OCI-LY7 (cell line): ENCODE results near the gene PPM1F. TPM values are rescaled to one million over a fixed set of nuclear protein-coding genes. Genes with fewer than 3 reads are reported as not detected.

ENCODE experiments used
- BruUV-seq: library from RNA; stranded (reverse); fragments of 400-500 nt; replicated peaks from 2 replicates; lab custom pipeline; 2021; lab: Mats Ljungman, UMichigan
- CTCF ChIA-PET: fragments of 300-600 bp; sonication (Branson Sonifier 250); formaldehyde crosslinking; loops from one replicate; lab custom pipeline; 2022; ENCODE audit warnings: antibody characterized with exemption; ENCODE audit not compliant: unreplicated experiment; lab: Charles Lee
- POLR2A ChIA-PET: fragments of 300-600 bp; sonication (Branson Sonifier 250); formaldehyde crosslinking; loops from one replicate; lab custom pipeline; 2022; ENCODE audit warnings: antibody characterized with exemption; lab: Charles Lee
- DNase-seq: peaks from one replicate; pipeline ENCODE4 v3.0.0-alpha.2; 2015; ENCODE audit warnings: low spot score
- H2AFZ ChIP-seq: fragments of 200-600 bp; sonication (generic), shearing (Covaris generic); 2 replicates; pipeline ENCODE4 v1.6.1; 2014; ENCODE audit warnings: mild to moderate bottlenecking, antibody characterized with exemption, low read length, moderate library complexity
- H3K27ac ChIP-seq: fragments of 200-600 bp; sonication (generic); 2 replicates; pipeline ENCODE4 v1.5.1; 2014; ENCODE audit warnings: mixed run types, low read depth, mild to moderate bottlenecking, moderate library complexity, low read length, inconsistent platforms; ENCODE audit not compliant: poor library complexity, severe bottlenecking
- H3K36me3 ChIP-seq: fragments of 200-600 bp; sonication (generic); 2 replicates; pipeline ENCODE4 v1.6.1; 2014; ENCODE audit warnings: mild to moderate bottlenecking, antibody characterized with exemption, low read length, moderate library complexity, mixed read lengths; ENCODE audit not compliant: insufficient read depth
- H3K4me1 ChIP-seq: fragments of 200-600 bp; sonication (generic); 2 replicates; pipeline ENCODE4 v1.5.1; 2014; ENCODE audit warnings: mild to moderate bottlenecking, low read length; ENCODE audit not compliant: insufficient read depth, poor library complexity, severe bottlenecking
- H3K4me2 ChIP-seq: fragments of 200-600 bp; sonication (generic); 2 replicates; pipeline ENCODE4 v1.6.1; 2014; ENCODE audit warnings: mild to moderate bottlenecking, low read length
- H3K4me3 ChIP-seq: fragments of 200-600 bp; sonication (generic); 2 replicates; pipeline ENCODE4 v1.5.1; 2014; ENCODE audit warnings: mild to moderate bottlenecking, low read depth, low read length; ENCODE audit not compliant: poor library complexity, severe bottlenecking
- H3K79me2 ChIP-seq: fragments of 200-600 bp; sonication (generic); 2 replicates; pipeline ENCODE4 v1.6.1; 2016; ENCODE audit warnings: low read depth, mild to moderate bottlenecking, low read length, moderate library complexity, mixed read lengths; ENCODE audit not compliant: insufficient read depth
- H3K9me2 ChIP-seq: fragments of 200-600 bp; sonication (generic); 2 replicates; pipeline ENCODE4 v1.6.1; 2016; ENCODE audit warnings: mild to moderate bottlenecking, low read length, mixed read lengths; ENCODE audit not compliant: insufficient read depth
- H3K9me3 ChIP-seq: fragments of 200-600 bp; sonication (generic); 2 replicates; pipeline ENCODE4 v1.6.1; 2014; ENCODE audit warnings: mild to moderate bottlenecking, mixed run types, low read length, mixed read lengths
- H4K20me1 ChIP-seq: fragments of 200-600 bp; sonication (generic); 2 replicates; pipeline ENCODE4 v1.6.1; 2014; ENCODE audit warnings: mild to moderate bottlenecking, antibody characterized with exemption, low read length, moderate library complexity, mixed read lengths; ENCODE audit not compliant: insufficient read depth
- EZH2phosphoT487 ChIP-seq: fragments of 200-600 bp; sonication (generic); IDR thresholded peaks from 2 replicates; pipeline ENCODE4 v1.6.1; 2018; ENCODE audit warnings: low read depth, borderline replicate concordance, mild to moderate bottlenecking, mixed run types, antibody characterized with exemption, low read length, moderate library complexity, mixed read lengths
- intact Hi-C: fragments of 100-400 bp; cut with micrococcal nuclease; formaldehyde crosslinking; loops from one replicate; pipeline ENCODE4 v1.10.0; 2022; ENCODE audit not compliant: unreplicated experiment
- total RNA-seq, 2 experiments: library from RNA; depleted of rRNA in 1 of 2; stranded (reverse); fragments of >200 nt in 1 of 2; shearing (Covaris generic) in 1 of 2; gene quantifications; 2 replicates each; pipeline ENCODE4 v1.2.3, GENCODE V29; 2014 to 2022
- TF ChIP-seq, protein P1 (sequence below): fragments of 200-600 bp; sonication (generic); conservative IDR thresholded peaks from 2 replicates; pipeline ENCODE4 v1.5.1; 2014; ENCODE audit warnings: mild to moderate bottlenecking, antibody characterized with exemption, low read length, moderate library complexity, mixed read lengths

Gene PPM1F
- total RNA-seq, 2 experiments from 2014 or later = 21.7 to 27.2 TPM

DNA sequence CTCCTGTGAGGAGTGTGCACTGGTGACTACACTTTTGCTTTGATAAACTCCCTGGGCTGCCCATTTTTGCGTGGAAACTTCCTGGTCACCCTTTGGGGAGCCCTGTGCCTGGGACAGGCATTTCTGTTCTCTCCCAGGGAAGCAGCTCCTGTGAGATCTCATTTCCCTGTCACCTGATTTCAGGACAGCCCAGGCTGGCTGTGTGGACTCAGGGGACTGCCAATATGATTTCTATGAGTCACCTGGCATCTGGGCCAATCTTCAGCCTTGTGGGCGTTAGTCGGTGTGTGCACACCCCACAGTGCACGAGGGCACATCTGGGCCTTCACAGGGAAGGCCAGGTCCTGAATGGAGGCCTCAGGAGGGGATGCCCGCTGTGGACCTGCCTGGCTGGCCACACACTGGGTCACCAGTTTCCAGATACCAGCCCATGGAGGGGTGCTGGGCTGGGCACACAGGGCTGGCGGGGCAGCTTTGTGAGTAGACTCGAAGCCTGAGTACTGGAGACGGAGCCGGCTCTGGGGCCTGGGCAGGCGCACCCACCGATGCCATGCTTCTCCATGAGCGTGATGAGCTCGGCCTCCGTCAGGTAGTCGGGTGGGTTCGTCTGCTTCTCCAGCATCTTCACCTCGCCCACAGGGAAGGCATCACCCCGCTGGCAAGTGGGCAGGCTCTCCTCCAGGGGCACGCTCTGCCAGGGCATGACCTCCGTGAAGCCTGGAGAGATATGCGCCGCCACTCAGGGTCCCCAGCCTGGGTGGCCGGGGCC, 9.4 kb upstream of the PPM1F start:
- Histone ChIP-seq H3K9me3 (no peaks in the 10 kb centered on the region), H3K4me3 (no peak overlapping the region), H3K4me1 (no peaks in the 10 kb centered on the region), H3K9me2 (no peaks in the 10 kb centered on the region), H3K4me2 (no peak overlapping the region), H2AFZ (no peak overlapping the region), H3K79me2 (no peaks in the 10 kb centered on the region), H3K36me3 (peaks cover 84% of the 10 kb centered on the region), H3K27ac (no peak overlapping the region), H4K20me1 (no peaks in the 10 kb centered on the region)
- BruUV-seq = no TSS peak
- TF ChIP-seq, protein P1, sequence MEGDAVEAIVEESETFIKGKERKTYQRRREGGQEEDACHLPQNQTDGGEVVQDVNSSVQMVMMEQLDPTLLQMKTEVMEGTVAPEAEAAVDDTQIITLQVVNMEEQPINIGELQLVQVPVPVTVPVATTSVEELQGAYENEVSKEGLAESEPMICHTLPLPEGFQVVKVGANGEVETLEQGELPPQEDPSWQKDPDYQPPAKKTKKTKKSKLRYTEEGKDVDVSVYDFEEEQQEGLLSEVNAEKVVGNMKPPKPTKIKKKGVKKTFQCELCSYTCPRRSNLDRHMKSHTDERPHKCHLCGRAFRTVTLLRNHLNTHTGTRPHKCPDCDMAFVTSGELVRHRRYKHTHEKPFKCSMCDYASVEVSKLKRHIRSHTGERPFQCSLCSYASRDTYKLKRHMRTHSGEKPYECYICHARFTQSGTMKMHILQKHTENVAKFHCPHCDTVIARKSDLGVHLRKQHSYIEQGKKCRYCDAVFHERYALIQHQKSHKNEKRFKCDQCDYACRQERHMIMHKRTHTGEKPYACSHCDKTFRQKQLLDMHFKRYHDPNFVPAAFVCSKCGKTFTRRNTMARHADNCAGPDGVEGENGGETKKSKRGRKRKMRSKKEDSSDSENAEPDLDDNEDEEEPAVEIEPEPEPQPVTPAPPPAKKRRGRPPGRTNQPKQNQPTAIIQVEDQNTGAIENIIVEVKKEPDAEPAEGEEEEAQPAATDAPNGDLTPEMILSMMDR = no peak
- TF ChIP-seq EZH2phosphoT487 = no peak
- ChIA-PET CTCF (no interaction called here), POLR2A (no interaction called here)
- intact Hi-C loops = no loop called here
- DNase-seq = no peak

DNA sequence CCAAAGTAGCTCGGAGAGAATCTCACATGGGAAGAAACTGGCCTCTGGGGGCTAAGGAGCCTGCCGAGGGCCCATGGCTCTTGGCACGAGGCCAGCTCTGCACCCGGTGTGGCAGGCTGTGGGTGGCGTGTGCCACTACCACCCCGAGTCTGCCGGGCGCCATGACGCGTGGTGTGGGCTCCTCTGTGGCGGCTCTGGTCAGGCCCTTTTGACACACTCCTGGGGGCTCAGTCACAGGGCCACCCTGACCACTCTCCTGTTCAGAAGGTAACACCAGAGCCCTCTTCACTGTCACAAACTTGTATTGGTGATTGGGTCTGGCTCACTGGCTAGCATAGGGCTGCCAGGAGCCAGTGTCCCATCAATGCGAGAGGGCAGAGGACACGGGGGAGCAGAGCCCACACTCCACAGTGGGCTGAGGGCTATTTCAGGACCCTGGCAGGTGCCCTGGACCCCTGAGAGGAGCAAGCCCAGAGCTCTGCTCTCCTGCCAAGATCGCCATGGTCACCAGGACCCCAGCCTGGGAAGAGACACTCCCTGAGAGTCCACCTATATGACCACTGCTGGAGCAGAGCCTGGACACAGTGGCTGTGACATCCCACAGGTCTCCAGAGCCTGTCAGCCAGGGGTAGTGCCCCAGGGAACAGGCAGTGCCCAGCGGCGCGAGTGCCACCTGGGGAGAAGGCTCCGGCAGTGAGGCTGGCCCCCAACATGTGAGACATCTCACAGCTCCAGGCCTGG, 8.6 kb upstream of the PPM1F start:
- Histone ChIP-seq H3K4me3 (no peak overlapping the region), H3K79me2 (no peaks in the 10 kb centered on the region), H4K20me1 (no peaks in the 10 kb centered on the region), H3K4me1 (no peaks in the 10 kb centered on the region), H2AFZ (no peak overlapping the region), H3K4me2 (no peak overlapping the region), H3K9me2 (no peaks in the 10 kb centered on the region), H3K9me3 (no peaks in the 10 kb centered on the region), H3K27ac (no peak overlapping the region), H3K36me3 (peaks cover 77% of the 10 kb centered on the region)
- ChIA-PET CTCF (no interaction called here), POLR2A (no interaction called here)
- no peak for TF ChIP-seq EZH2phosphoT487
- TF ChIP-seq, protein P1 = no peak
- intact Hi-C loops = no loop called here
- no TSS peak for BruUV-seq
- no peak for DNase-seq
